Glutamatergic neuron (in vitro differentiated cells): Measurements from ENCODE around the gene COL16A1. TPM values are rescaled to one million over a fixed set of nuclear protein-coding genes. Genes with fewer than 3 reads are reported as not detected.
"Not testable (repeated sequence)": the region's sequence is repeated elsewhere in the genome, so short reads cannot be mapped to it uniquely, and the experiment has no call there.

ENCODE experiments used
- DNase-seq: peaks from one replicate; pipeline ENCODE4 v3.0.0; 2022
- H3K27ac Mint-ChIP-seq: one replicate; pipeline ENCODE4 v1.8.0; 2020; ENCODE audit warnings: mild to moderate bottlenecking, mixed read lengths, inconsistent platforms; ENCODE audit not compliant: unreplicated experiment
- H3K27me3 Mint-ChIP-seq: one replicate; pipeline ENCODE4 v1.8.0; 2020; ENCODE audit warnings: mild to moderate bottlenecking, moderate library complexity, mixed read lengths, inconsistent platforms; ENCODE audit not compliant: unreplicated experiment
- H3K36me3 Mint-ChIP-seq: one replicate; pipeline ENCODE4 v1.8.0; 2020; ENCODE audit warnings: mild to moderate bottlenecking, mixed read lengths, inconsistent platforms; ENCODE audit not compliant: unreplicated experiment
- H3K4me1 Mint-ChIP-seq: one replicate; pipeline ENCODE4 v1.8.0; 2020; ENCODE audit warnings: mild to moderate bottlenecking, low read depth, mixed read lengths, inconsistent platforms; ENCODE audit not compliant: unreplicated experiment
- H3K4me3 Mint-ChIP-seq: one replicate; pipeline ENCODE4 v1.8.0; 2020; ENCODE audit warnings: mild to moderate bottlenecking, mixed read lengths, inconsistent platforms; ENCODE audit not compliant: unreplicated experiment
- H3K9me3 Mint-ChIP-seq: one replicate; pipeline ENCODE4 v1.8.0; 2020; ENCODE audit warnings: mild to moderate bottlenecking, moderate library complexity, mixed read lengths, inconsistent platforms; ENCODE audit not compliant: unreplicated experiment
- total RNA-seq: library from RNA; stranded (reverse); fragmentation: NEBNext Ultra II Directional; extraction: Animal tissue kit (Norgen Biotek cat#: 25700); gene quantifications from one replicate; pipeline ENCODE4 v1.2.1, GENCODE V29; 2021; ENCODE audit not compliant: unreplicated experiment
- TF ChIP-seq, protein P1 (sequence below): fragments of 200-600 bp; sonication (generic); IDR thresholded peaks from one replicate; pipeline ENCODE4 v1.5.0; 2021; ENCODE audit not compliant: partially characterized antibody, unreplicated experiment

The COL16A1 gene
- total RNA-seq, 1 donor from 2014 or later = 52.2 TPM

DNA sequence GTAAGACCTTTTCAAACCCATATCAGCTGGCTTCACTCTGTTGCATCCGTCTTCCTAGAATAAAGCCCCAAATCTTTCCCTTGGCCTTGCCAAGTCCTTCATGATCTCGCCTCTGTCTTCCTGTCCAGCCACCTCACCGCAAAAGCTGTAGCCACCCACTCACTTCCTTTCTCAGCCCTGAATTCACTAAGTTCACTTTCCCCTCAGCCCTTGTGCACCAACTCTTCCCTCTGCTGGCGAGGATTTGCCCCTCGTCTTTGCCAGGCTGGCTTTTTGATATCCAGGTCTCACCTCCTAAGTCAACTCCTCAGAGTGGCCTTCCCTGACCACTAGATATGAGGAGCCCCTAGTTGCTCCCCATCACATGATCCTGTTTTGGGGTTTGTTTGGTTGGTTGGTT lies 3.9 kb upstream of the COL16A1 start:
- Mint-ChIP-seq H3K27me3 (peaks cover 18% of the 10 kb centered on the region), H3K36me3 (no peaks in the 10 kb centered on the region), H3K27ac (no peak overlapping the region), H3K4me1 (peaks cover 34% of the 10 kb centered on the region), H3K9me3 (peaks cover 8% of the 10 kb centered on the region), H3K4me3 (no peak overlapping the region)
- TF ChIP-seq, protein P1, sequence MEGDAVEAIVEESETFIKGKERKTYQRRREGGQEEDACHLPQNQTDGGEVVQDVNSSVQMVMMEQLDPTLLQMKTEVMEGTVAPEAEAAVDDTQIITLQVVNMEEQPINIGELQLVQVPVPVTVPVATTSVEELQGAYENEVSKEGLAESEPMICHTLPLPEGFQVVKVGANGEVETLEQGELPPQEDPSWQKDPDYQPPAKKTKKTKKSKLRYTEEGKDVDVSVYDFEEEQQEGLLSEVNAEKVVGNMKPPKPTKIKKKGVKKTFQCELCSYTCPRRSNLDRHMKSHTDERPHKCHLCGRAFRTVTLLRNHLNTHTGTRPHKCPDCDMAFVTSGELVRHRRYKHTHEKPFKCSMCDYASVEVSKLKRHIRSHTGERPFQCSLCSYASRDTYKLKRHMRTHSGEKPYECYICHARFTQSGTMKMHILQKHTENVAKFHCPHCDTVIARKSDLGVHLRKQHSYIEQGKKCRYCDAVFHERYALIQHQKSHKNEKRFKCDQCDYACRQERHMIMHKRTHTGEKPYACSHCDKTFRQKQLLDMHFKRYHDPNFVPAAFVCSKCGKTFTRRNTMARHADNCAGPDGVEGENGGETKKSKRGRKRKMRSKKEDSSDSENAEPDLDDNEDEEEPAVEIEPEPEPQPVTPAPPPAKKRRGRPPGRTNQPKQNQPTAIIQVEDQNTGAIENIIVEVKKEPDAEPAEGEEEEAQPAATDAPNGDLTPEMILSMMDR = no peak
- DNase-seq = no peak

DNA sequence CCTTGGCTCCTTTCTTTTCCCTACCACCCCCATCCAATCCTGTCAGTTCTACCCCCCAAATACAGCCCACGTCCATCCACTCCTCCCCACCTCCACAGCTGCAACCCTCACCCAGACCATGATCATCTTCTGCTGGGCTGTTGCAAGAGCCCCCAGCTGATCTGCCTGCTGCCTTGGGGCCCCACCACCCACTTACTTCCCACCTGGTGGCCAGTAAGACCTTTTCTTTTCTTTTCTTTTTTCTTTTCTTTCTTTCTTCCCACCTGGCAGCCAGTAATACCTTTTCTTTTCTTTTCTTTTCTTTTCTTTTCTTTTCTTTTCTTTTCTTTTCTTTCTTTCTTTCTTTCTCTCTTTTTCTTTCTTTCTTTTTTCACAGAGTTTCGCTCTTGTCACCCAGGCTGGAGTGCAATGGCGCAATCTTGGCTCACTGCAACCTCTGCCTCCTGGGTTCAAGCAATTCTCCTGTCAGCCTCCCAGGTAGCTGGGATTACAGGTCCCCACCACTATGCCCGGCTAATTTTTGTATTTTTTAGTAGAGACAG lies 3.3 kb upstream of the COL16A1 start:
- H3K4me3 Mint-ChIP-seq = peak overlapping the region; percentile 52
- peaks cover 20% of the 10 kb centered on the region for H3K27me3 Mint-ChIP-seq
- H3K27ac Mint-ChIP-seq, H3K9me3 Mint-ChIP-seq, DNase-seq, H3K36me3 Mint-ChIP-seq: not testable (repeated sequence)
- H3K4me1 Mint-ChIP-seq = peaks cover 28% of the 10 kb centered on the region

DNA sequence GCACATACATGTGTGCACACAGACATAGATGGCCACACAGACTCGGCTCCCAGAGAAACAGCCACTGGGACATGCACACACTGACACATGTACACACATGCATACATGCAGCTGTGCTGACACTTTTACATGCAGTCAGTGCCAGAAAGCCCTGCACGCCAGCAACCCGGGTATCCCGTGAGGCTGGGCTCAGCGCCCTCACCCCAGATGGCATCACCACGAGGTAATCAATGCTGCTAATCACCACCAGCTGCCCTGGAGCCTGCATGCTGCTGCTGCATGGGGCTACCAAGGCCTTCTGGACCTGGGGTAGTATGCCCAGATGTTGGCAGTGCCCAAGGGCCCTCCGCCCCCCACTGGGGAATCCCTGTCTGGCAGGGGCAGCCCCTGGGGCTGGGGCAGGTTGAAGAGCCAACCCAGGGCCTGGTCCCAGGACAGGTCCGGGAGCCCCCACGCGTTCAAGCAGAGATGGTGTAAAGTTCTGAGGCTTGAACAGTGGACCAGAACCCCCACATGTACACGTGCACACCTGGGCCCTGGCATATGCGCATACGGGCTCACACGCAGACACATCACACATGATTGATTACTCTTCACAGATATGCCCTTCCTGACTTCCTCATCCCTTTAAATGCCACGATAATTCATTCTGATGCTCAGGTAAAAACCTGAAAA lies 2.7 kb upstream of the COL16A1 start:
- Mint-ChIP-seq H3K4me1 (peaks cover 26% of the 10 kb centered on the region), H3K4me3 (no peak overlapping the region), H3K27me3 (peaks cover 20% of the 10 kb centered on the region), H3K27ac (no peak overlapping the region), H3K36me3 (no peaks in the 10 kb centered on the region), H3K9me3 (peaks cover 8% of the 10 kb centered on the region)
- peak; percentile 47 for DNase-seq
- TF ChIP-seq, protein P1 = no peak

DNA sequence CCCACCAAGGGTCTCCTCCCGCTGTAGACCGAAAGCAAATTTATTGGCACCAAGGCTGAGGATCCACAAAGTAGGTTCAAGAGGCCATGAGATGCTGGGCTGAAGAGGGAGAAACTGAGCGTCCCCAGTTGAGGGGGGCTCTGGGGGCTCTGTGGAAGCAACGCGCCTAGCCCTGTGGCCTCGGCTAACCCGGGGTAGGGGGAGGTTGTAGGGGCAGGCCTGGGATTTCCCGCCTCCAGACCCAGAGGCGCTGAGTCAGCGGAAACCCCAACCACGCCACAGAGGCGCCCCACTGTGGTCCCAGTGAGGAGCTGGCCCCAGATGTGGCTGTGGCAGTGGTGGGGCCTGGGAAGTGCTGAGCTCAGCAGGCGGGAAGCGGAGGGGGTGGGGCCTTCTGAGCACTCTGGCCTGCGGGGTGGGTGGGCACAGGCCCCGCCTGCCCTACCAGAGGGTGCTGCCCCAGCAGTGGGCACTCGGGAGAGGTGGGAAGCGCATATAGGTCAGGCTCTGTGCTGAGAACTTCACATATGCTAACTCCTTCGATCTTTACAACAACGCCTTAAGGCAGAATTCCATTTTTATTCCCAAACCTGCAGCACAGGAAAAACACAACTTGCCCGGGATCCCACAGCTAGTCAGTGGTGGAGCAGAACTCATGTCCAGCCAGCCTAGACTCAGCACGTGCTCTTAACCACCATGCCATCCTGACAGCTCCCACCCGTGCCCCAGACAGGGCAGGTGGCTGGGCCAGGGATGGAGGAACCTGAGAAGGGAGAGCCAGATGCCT lies 1.5 kb upstream of the COL16A1 start:
- H3K36me3 Mint-ChIP-seq = no peaks in the 10 kb centered on the region
- no peak for DNase-seq
- no peak overlapping the region for H3K27ac Mint-ChIP-seq
- TF ChIP-seq, protein P1 = no peak
- peaks cover 20% of the 10 kb centered on the region for H3K27me3 Mint-ChIP-seq
- peaks cover 12% of the 10 kb centered on the region for H3K9me3 Mint-ChIP-seq
- H3K4me1 Mint-ChIP-seq = peaks cover 34% of the 10 kb centered on the region
- H3K4me3 Mint-ChIP-seq = no peak overlapping the region

DNA sequence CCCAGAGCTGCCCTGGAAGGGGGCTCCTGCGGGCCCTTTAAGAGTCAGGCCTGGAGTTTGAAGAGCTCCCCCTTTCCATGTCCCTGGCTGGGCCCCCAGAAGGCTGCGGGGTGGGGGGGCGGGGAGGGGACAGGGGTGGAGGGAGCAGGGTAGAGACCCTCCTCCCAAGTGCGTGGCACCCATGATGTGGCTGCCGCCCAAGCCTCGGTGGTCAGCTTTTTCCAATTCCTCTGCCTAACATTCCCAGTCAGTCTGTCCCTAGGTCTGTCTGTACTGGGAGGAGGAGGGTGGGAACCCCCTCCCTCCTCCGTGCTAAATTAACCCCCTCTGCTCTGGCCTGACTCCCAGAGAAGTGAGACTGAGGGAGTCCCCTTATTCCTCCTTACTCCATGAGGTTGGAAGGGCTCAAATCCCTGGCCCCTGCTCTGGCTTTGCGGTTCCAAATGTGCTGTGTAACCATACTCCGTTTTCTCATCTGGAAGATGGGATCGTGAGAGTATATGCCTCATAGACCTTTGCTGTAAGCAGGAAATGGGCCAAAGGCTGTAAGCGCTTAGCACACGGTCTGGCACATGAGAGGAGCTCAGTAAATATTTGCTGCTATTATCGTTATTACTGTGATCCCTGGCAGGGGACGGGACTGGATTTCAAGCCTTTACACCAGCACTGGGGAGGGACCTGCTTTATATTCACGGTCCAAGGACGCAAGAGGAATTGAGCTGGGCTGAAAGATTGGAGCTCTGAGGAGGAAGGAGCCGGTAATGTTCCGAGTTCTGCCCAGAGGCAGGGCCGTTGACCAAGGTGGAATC lies 658 bp upstream of the COL16A1 start:
- Mint-ChIP-seq H3K27ac (peak overlapping the region; percentile 17), H3K36me3 (no peaks in the 10 kb centered on the region), H3K4me1 (peaks cover 34% of the 10 kb centered on the region), H3K4me3 (peak overlapping the region; percentile 57), H3K9me3 (peaks cover 14% of the 10 kb centered on the region), H3K27me3 (peaks cover 23% of the 10 kb centered on the region)
- TF ChIP-seq, protein P1 = no peak
- no peak for DNase-seq
